GM12878 (cell line): ENCODE measurements around the gene CHST15. TPM values are rescaled to one million over a fixed set of nuclear protein-coding genes. Genes with fewer than 3 reads are reported as not detected.

Experiments used
- ATAC-seq: fragments of 200-7000 bp; cut with Tn5 transposase; 3 replicates; pipeline ENCODE4 v1.9.1; 2020; ENCODE audit warnings: mild to moderate bottlenecking, moderate library complexity
- BruUV-seq: library from RNA; stranded (reverse); fragments of 400-500 nt; replicated peaks from 2 replicates; lab custom pipeline; 2021; lab: Mats Ljungman, UMichigan
- CTCF ChIA-PET: fragments of 300-600 bp; sonication (Branson Sonifier 250); formaldehyde crosslinking; extraction: SDS; loops from one replicate; lab custom pipeline; 2021; ENCODE audit warnings: inconsistent platforms; lab: Yijun Ruan, JAX
- POLR2A ChIA-PET: fragments of 350-600 bp; formaldehyde crosslinking; extraction: SDS; loops from one replicate; lab custom pipeline; 2021; ENCODE audit warnings: inconsistent platforms; lab: Charles Lee
- RAD21 ChIA-PET: fragments of 300-600 bp; sonication (Branson Sonifier 250); formaldehyde crosslinking; loops from one replicate; lab custom pipeline; 2023; ENCODE audit warnings: antibody characterized with exemption; ENCODE audit not compliant: unreplicated experiment; lab: Charles Lee
- SMC1A ChIA-PET: fragments of 300-600 bp; sonication (Branson Sonifier 250); formaldehyde crosslinking; loops from one replicate; lab custom pipeline; 2023; ENCODE audit not compliant: unreplicated experiment, uncharacterized antibody; lab: Charles Lee
- DNase-seq: peaks from one replicate; pipeline ENCODE4 v3.0.0-alpha.2; 2011; ENCODE audit warnings: low read depth, low spot score
- FAIRE-seq: peaks from 3 replicates; lab custom pipeline; 2011; peaks lifted over from hg19 to GRCh38; lab: Jason Lieb, UNC
- H2AFZ ChIP-seq: 2 replicates; pipeline ENCODE4 v1.6.0; 2011; ENCODE audit warnings: low read depth, low read length, control low read depth; ENCODE audit not compliant: control insufficient read depth
- H3K27ac ChIP-seq: 2 replicates; pipeline ENCODE4 v1.5.1; 2011; ENCODE audit warnings: control low read depth; ENCODE audit not compliant: control insufficient read depth, insufficient read depth
- H3K27me3 ChIP-seq, 2 experiments: replicated peaks in 1 of 2; 2 replicates each; pipeline versions ENCODE4 v1.6.0 to v1.6.1; 2011; ENCODE audit warnings: low read length in 1 of 2; ENCODE audit not compliant: control insufficient read depth in 2 of 2, insufficient read depth in 2 of 2
- H3K36me3 ChIP-seq, 2 experiments: 2 replicates each; pipeline ENCODE4 v1.5.1; 2011; ENCODE audit warnings: low read length in 1 of 2; ENCODE audit not compliant: control insufficient read depth in 2 of 2, insufficient read depth in 2 of 2
- H3K4me1 ChIP-seq: 2 replicates; pipeline ENCODE4 v1.6.1; 2011; ENCODE audit warnings: mild to moderate bottlenecking, low read length, moderate library complexity, mixed read lengths; ENCODE audit not compliant: control insufficient read depth, insufficient read depth
- H3K4me2 ChIP-seq: 2 replicates; pipeline ENCODE4 v1.6.0; 2011; ENCODE audit warnings: control low read depth; ENCODE audit not compliant: control insufficient read depth, insufficient read depth
- H3K4me3 ChIP-seq: fragments of 200-600 bp; sonication (generic); 2 replicates; pipeline ENCODE4 v1.5.1; 2016
- H3K79me2 ChIP-seq: 2 replicates; pipeline ENCODE4 v1.6.0; 2011; ENCODE audit warnings: low read length; ENCODE audit not compliant: control insufficient read depth, insufficient read depth
- H3K9ac ChIP-seq: 2 replicates; pipeline ENCODE4 v1.8.0; 2011; ENCODE audit warnings: low read length, control low read depth, mixed read lengths; ENCODE audit not compliant: control insufficient read depth, insufficient read depth
- H3K9me3 ChIP-seq: replicated peaks from 3 replicates; pipeline ENCODE4 v1.5.1; 2011; ENCODE audit warnings: mild to moderate bottlenecking, low read length; ENCODE audit not compliant: control insufficient read depth, insufficient read depth
- H4K20me1 ChIP-seq: 2 replicates; pipeline ENCODE4 v1.6.0; 2011; ENCODE audit not compliant: control insufficient read depth, insufficient read depth
- BCLAF1 ChIP-seq: fragments of 450-650 bp; IDR thresholded peaks from 2 replicates; pipeline ENCODE4 v1.6.1; 2017; ENCODE audit warnings: antibody characterized with exemption, mild to moderate bottlenecking, moderate library complexity
- ESRRA ChIP-seq: IDR thresholded peaks from 2 replicates; pipeline ENCODE4 v1.6.1; 2012; ENCODE audit warnings: mild to moderate bottlenecking, low read length, improper control_type of control experiment
- HCFC1 ChIP-seq: fragments of 150-350 bp; IDR thresholded peaks from 2 replicates; pipeline ENCODE4 v1.6.1; 2014; ENCODE audit warnings: low read length
- IKZF1 ChIP-seq: fragments of 450-650 bp; conservative IDR thresholded peaks from 2 replicates; pipeline ENCODE4 v1.6.1; 2017; ENCODE audit warnings: antibody characterized with exemption, mild to moderate bottlenecking
- NFYB ChIP-seq: IDR thresholded peaks from 2 replicates; pipeline ENCODE4 v1.6.1; 2011; ENCODE audit warnings: low read depth, mild to moderate bottlenecking, low read length, improper control_type of control experiment, moderate library complexity; ENCODE audit not compliant: insufficient read depth
- NR2C1 ChIP-seq: fragments of 450-650 bp; IDR thresholded peaks from 2 replicates; pipeline ENCODE4 v1.6.1; 2017; ENCODE audit warnings: antibody characterized with exemption, mild to moderate bottlenecking, moderate library complexity
- PML ChIP-seq: IDR thresholded peaks from 2 replicates; pipeline ENCODE4 v1.6.1; 2012; ENCODE audit warnings: low read length, inconsistent platforms
- SIN3A ChIP-seq: IDR thresholded peaks from 2 replicates; pipeline ENCODE4 v1.6.1; 2012; ENCODE audit warnings: low read depth, low read length, improper control_type of control experiment
- SIX5 ChIP-seq: IDR thresholded peaks from 2 replicates; pipeline ENCODE4 v1.6.1; 2011; ENCODE audit warnings: mild to moderate bottlenecking, low read depth, low read length, moderate library complexity; ENCODE audit not compliant: severe bottlenecking
- TCF12 ChIP-seq: IDR thresholded peaks from 2 replicates; pipeline ENCODE4 v1.6.1; 2011; ENCODE audit warnings: low read depth, mild to moderate bottlenecking, low read length
- TCF3 ChIP-seq: IDR thresholded peaks from 2 replicates; pipeline ENCODE4 v1.6.1; 2012; ENCODE audit warnings: low read depth, mild to moderate bottlenecking, low read length, borderline replicate concordance; ENCODE audit not compliant: insufficient read depth
- ZBTB4 ChIP-seq: fragments of 450-650 bp; formaldehyde crosslinking; IDR thresholded peaks from 2 replicates; pipeline ENCODE4 v1.4.0; 2022; ENCODE audit warnings: mild to moderate bottlenecking, moderate library complexity
- WGBS: methylation state at CpG from one replicate; pipeline ENCODE4 v1.1.6; 2016; ENCODE audit warnings: low lambda C conversion rate; ENCODE audit not compliant: insufficient replicate concordance, insufficient coverage; ENCODE audit errors: missing lambda C conversion rate; 5-methylcytosine and 5-hydroxymethylcytosine counted together
- in situ Hi-C: fragments of 300-500 bp; cut with MboI; formaldehyde crosslinking; loops from 9 replicates; pipeline ENCODE4 v1.14.3; 2018; ENCODE audit warnings: mixed read lengths
- intact Hi-C: fragments of 100-400 bp; cut with micrococcal nuclease; formaldehyde crosslinking; loops from one replicate; pipeline ENCODE4 v1.14.2; 2022; ENCODE audit not compliant: unreplicated experiment
- polyA plus RNA-seq, 11 experiments: library from polyadenylated mRNA; depleted of rRNA in 4 of 11; unstranded in 6 of 11; stranded (reverse) in 5 of 11; fragments of >200 nt; fragmentation: Nextera tagmentation in 4 of 11; fragmentation: Illumina TruSeq in 1 of 11; extraction: Ambion mirVana in 4 of 11; extraction: Trizol in 1 of 11; gene quantifications; 1 replicate in 1 of 11; 2 replicates in 10 of 11; pipeline versions ENCODE4 v1.2.1 to v1.2.3, GENCODE V29; 2011 to 2016; ENCODE audit warnings: inconsistent platforms in 2 of 11, missing spikeins in 2 of 11, low read depth in 1 of 11
- total RNA-seq, 4 experiments: library from RNA; depleted of rRNA in 3 of 4; stranded (reverse); fragments of >200 nt in 3 of 4; fragmentation: Illumina TruSeq in 1 of 4; extraction: Trizol in 1 of 4; gene quantifications; 2 replicates each; pipeline versions ENCODE4 v1.2.1 to v1.2.3, GENCODE V29; 2013 to 2021

Gene CHST15
- total and polyA plus RNA-seq, 10 of the 15 experiments (the other 5 are each of a cell fraction or from before 2014, with no cell fraction given) = 0.02 to 0.53 (median 0.05) TPM; not detected in 1

- WGBS = 5% methylated on average over 2 of the region's 2 CpGs
- Histone ChIP-seq H3K9me3 (no peaks in the 10 kb centered on the region; the same call in 2 of the 3 replicates), H4K20me1 (no peaks in the 10 kb centered on the region), H3K9ac (no peak overlapping the region), H3K27me3 (peaks cover under 1 to 5% of the 10 kb centered on the region in 2 experiments; a peak in 3 of 4 replicates), H3K27ac (no peak overlapping the region), H3K4me1 (no peaks in the 10 kb centered on the region), H2AFZ (no peak overlapping the region), H3K4me3 (no peak overlapping the region), H3K4me2 (no peak overlapping the region), H3K36me3 (no peaks in the 10 kb centered on the region), H3K79me2 (no peaks in the 10 kb centered on the region)
- SMC1A ChIA-PET = interaction anchor here (0.7 kb wide), 1 partner anchor 8 kb away, joined by 3 read pairs; no protein-coding TSS in a partner anchor
- in situ Hi-C loops = no loop called here
- CTCF ChIA-PET = interaction anchor here (0.9 kb wide), 1 partner anchor 400 kb away, joined by 3 read pairs; no protein-coding TSS in a partner anchor
- no peak for ATAC-seq
- TF ChIP-seq ESRRA (no peak), BCLAF1 (no peak), TCF12 (no peak), NR2C1 (no peak), SIX5 (no peak), HCFC1 (no peak), TCF3 (no peak), NFYB (no peak), IKZF1 (no peak), SIN3A (no peak), PML (no peak), ZBTB4 (CRISPR knock-in tag) (no peak)
- POLR2A ChIA-PET = no interaction called here
- FAIRE-seq = no peak
- DNase-seq = no peak
- no TSS peak for BruUV-seq
- RAD21 ChIA-PET = interaction anchor here (1.2 kb wide), 1 partner anchor 415 kb away, joined by 3 read pairs; no protein-coding TSS in a partner anchor
- intact Hi-C loops = no loop called here
Measured at GRCh38 chr10:123988694-123989093, 104.7 kb downstream of the CHST15 start.
